Measurements from ENCODE around the gene IL1RAPL2.

IL1RAPL2 gene

DNA sequence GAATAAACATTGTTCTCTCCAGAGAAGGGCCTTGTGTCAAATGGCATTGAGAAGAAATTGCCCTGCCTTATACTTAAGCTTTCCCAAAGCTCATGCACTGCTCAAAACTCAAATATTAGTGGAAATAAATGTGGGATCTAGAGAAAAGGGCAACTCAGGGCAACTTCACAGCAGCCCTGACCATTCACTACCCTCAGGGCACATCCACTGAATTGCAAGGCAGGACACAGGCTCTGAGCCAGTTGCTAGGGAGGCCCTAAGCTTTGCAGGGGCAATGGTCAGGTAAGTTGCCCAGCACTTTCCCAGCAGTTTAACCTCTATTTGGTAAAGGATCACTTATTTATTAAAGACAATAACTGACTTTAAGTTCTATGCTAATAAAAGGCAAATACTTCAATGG lies 909.8 kb downstream of the IL1RAPL2 start:
- no peak overlapping the region for H3K9ac ChIP-seq (ENCODE audit: low read length)
- H3K27me3 ChIP-seq (ENCODE audit: low read length): no peaks in the 10 kb centered on the region
- TF ChIP-seq, protein P1, sequence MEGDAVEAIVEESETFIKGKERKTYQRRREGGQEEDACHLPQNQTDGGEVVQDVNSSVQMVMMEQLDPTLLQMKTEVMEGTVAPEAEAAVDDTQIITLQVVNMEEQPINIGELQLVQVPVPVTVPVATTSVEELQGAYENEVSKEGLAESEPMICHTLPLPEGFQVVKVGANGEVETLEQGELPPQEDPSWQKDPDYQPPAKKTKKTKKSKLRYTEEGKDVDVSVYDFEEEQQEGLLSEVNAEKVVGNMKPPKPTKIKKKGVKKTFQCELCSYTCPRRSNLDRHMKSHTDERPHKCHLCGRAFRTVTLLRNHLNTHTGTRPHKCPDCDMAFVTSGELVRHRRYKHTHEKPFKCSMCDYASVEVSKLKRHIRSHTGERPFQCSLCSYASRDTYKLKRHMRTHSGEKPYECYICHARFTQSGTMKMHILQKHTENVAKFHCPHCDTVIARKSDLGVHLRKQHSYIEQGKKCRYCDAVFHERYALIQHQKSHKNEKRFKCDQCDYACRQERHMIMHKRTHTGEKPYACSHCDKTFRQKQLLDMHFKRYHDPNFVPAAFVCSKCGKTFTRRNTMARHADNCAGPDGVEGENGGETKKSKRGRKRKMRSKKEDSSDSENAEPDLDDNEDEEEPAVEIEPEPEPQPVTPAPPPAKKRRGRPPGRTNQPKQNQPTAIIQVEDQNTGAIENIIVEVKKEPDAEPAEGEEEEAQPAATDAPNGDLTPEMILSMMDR (IDR thresholded peaks at IDR 0.05; ENCODE audit: insufficient read depth, low read length, poor library complexity, severe bottlenecking): no peak
- no peak for TF ChIP-seq EZH2phosphoT487 (conservative IDR thresholded peaks at IDR 0.05; ENCODE audit: low read length)
- H3K4me3 ChIP-seq (ENCODE audit: insufficient read depth, low read length, poor library complexity, severe bottlenecking): no peak overlapping the region
- H2AFZ ChIP-seq (ENCODE audit: low read depth, low read length, severe bottlenecking): no peak overlapping the region
- H3K27ac ChIP-seq (ENCODE audit: low read depth, low read length): no peak overlapping the region
- H3K4me2 ChIP-seq (ENCODE audit: low read depth, low read length, poor library complexity, severe bottlenecking): no peak overlapping the region
- H3K9me2 ChIP-seq (replicated peaks; ENCODE audit: insufficient read depth, low read length): no peaks in the 10 kb centered on the region
- H3F3A ChIP-seq (ENCODE audit: insufficient read depth): no peaks in the 10 kb centered on the region
- no peaks in the 10 kb centered on the region for H3K36me3 ChIP-seq (ENCODE audit: low read length)
- H3K79me2 ChIP-seq (ENCODE audit: insufficient read depth, low read length): no peaks in the 10 kb centered on the region
- H3K9me3 ChIP-seq (ENCODE audit: insufficient read depth, low read length): no peaks in the 10 kb centered on the region
- no peaks in the 10 kb centered on the region for H4K20me1 ChIP-seq (ENCODE audit: low read depth, low read length)

- no peak overlapping the region for H3K27ac ChIP-seq (ENCODE audit: low read depth, low read length)
- no peak for TF ChIP-seq EZH2phosphoT487 (conservative IDR thresholded peaks at IDR 0.05; ENCODE audit: low read length)
- TF ChIP-seq, protein P1 (IDR thresholded peaks at IDR 0.05; ENCODE audit: insufficient read depth, low read length, poor library complexity, severe bottlenecking): no peak
- no peaks in the 10 kb centered on the region for H3F3A ChIP-seq (ENCODE audit: insufficient read depth)
- no peaks in the 10 kb centered on the region for H3K36me3 ChIP-seq (ENCODE audit: low read length)
- H2AFZ ChIP-seq (ENCODE audit: low read depth, low read length, severe bottlenecking): no peak overlapping the region
- H3K9me2 ChIP-seq (replicated peaks; ENCODE audit: insufficient read depth, low read length): no peaks in the 10 kb centered on the region
- no peak overlapping the region for H3K9ac ChIP-seq (ENCODE audit: low read length)
- no peaks in the 10 kb centered on the region for H3K9me3 ChIP-seq (ENCODE audit: insufficient read depth, low read length)
- no peak overlapping the region for H3K4me3 ChIP-seq (ENCODE audit: insufficient read depth, low read length, poor library complexity, severe bottlenecking)
- no peaks in the 10 kb centered on the region for H4K20me1 ChIP-seq (ENCODE audit: low read depth, low read length)
- no peaks in the 10 kb centered on the region for H3K27me3 ChIP-seq (ENCODE audit: low read length)
- H3K79me2 ChIP-seq (ENCODE audit: insufficient read depth, low read length): no peaks in the 10 kb centered on the region
- no peak overlapping the region for H3K4me2 ChIP-seq (ENCODE audit: low read depth, low read length, poor library complexity, severe bottlenecking)
These were observed 911.4 kb downstream of the IL1RAPL2 start for GRCh38 chrX:105477351-105477750.

- H3K4me3 ChIP-seq (ENCODE audit: insufficient read depth, low read length, poor library complexity, severe bottlenecking): no peak overlapping the region
- H3K4me2 ChIP-seq (ENCODE audit: low read depth, low read length, poor library complexity, severe bottlenecking): no peak overlapping the region
- H2AFZ ChIP-seq (ENCODE audit: low read depth, low read length, severe bottlenecking): no peak overlapping the region
- H4K20me1 ChIP-seq (ENCODE audit: low read depth, low read length): no peaks in the 10 kb centered on the region
- no peak overlapping the region for H3K27ac ChIP-seq (ENCODE audit: low read depth, low read length)
- no peaks in the 10 kb centered on the region for H3K9me3 ChIP-seq (ENCODE audit: insufficient read depth, low read length)
- H3K9ac ChIP-seq (ENCODE audit: low read length): no peak overlapping the region
- no peaks in the 10 kb centered on the region for H3K27me3 ChIP-seq (ENCODE audit: low read length)
- TF ChIP-seq EZH2phosphoT487 (conservative IDR thresholded peaks at IDR 0.05; ENCODE audit: low read length): no peak
- TF ChIP-seq, protein P1 (IDR thresholded peaks at IDR 0.05; ENCODE audit: insufficient read depth, low read length, poor library complexity, severe bottlenecking): no peak
- no peaks in the 10 kb centered on the region for H3K79me2 ChIP-seq (ENCODE audit: insufficient read depth, low read length)
- no peaks in the 10 kb centered on the region for H3F3A ChIP-seq (ENCODE audit: insufficient read depth)
- no peaks in the 10 kb centered on the region for H3K9me2 ChIP-seq (replicated peaks; ENCODE audit: insufficient read depth, low read length)
- H3K36me3 ChIP-seq (ENCODE audit: low read length): no peaks in the 10 kb centered on the region
These were observed 914.8 kb downstream of the IL1RAPL2 start for GRCh38 chrX:105480646-105481310.

All from SU-DHL-6 (cell line).